B cell (primary cell): Measurements from ENCODE around the gene KRTAP10-2. TPM values are rescaled to one million over a fixed set of nuclear protein-coding genes. Genes with fewer than 3 reads are reported as not detected.

ENCODE experiments used
- ATAC-seq: fragments of 200-7000 bp; cut with Tn5 transposase; one replicate; pipeline ENCODE4 v1.10.0; 2021; ENCODE audit warnings: low read depth, mild to moderate bottlenecking, moderate number of reproducible peaks, moderate library complexity
- CTCF ChIA-PET: fragments of 350-600 bp; sonication (Branson Sonifier 250); formaldehyde crosslinking; loops from one replicate; lab custom pipeline; 2021; ENCODE audit warnings: antibody characterized with exemption, inconsistent platforms; lab: Charles Lee
- POLR2A ChIA-PET: fragments of 350-600 bp; sonication (Branson Sonifier 250); formaldehyde crosslinking; loops from one replicate; lab custom pipeline; 2021; ENCODE audit warnings: antibody characterized with exemption; lab: Charles Lee
- DNase-seq: peaks from one replicate; pipeline ENCODE4 v3.0.0; 2013
- H2AFZ ChIP-seq: 2 replicates; pipeline ENCODE4 v1.6.1; 2012; ENCODE audit warnings: mild to moderate bottlenecking, low read depth, low read length; ENCODE audit not compliant: insufficient read depth, poor library complexity, severe bottlenecking
- H3K27ac ChIP-seq, 2 donors: 1 replicate in 1 of 2; 2 replicates in 1 of 2; pipeline ENCODE4 v1.5.1; 2012 to 2013; ENCODE audit warnings: low read length in 2 of 2, mild to moderate bottlenecking in 2 of 2, moderate library complexity in 1 of 2
- H3K27me3 ChIP-seq, 4 experiments: fragments of 200-600 bp in 1 of 4; sonication (generic) in 1 of 4; replicated peaks in 1 of 4; 1 replicate in 2 of 4; 2 replicates in 2 of 4; pipeline versions ENCODE4 v1.6.1 to v1.7.0; 2013 to 2016; ENCODE audit warnings: low read length in 3 of 4, mild to moderate bottlenecking in 2 of 4, mixed read lengths in 1 of 4, moderate library complexity in 1 of 4; ENCODE audit not compliant: insufficient read depth in 4 of 4, control insufficient read depth in 3 of 4; ENCODE audit errors: control extremely low read depth in 1 of 4
- H3K36me3 ChIP-seq, 2 experiments: replicated peaks in 1 of 2; 1 replicate in 1 of 2; 2 replicates in 1 of 2; pipeline versions ENCODE4 v1.6.1 to v1.7.1; 2013; ENCODE audit warnings: low read length in 1 of 2; ENCODE audit not compliant: insufficient read depth in 2 of 2, control insufficient read depth in 1 of 2; ENCODE audit errors: control extremely low read depth in 1 of 2, extremely low read depth in 1 of 2
- H3K4me1 ChIP-seq, 2 donors: fragments of 200-600 bp in 1 of 2; sonication (generic) in 1 of 2; 1 replicate in 1 of 2; 2 replicates in 1 of 2; pipeline versions ENCODE4 v1.5.1 to v1.6.1; 2013 to 2017; ENCODE audit warnings: low read length in 2 of 2; ENCODE audit not compliant: control insufficient read depth in 2 of 2, insufficient read depth in 2 of 2
- H3K4me2 ChIP-seq: replicated peaks from 2 replicates; pipeline ENCODE3; 2012; ENCODE audit warnings: mild to moderate bottlenecking, low read depth, low read length; ENCODE audit not compliant: poor library complexity, severe bottlenecking
- H3K4me3 ChIP-seq, 5 experiments: fragments of 200-600 bp in 1 of 5; sonication (generic) in 1 of 5; 1 replicate in 3 of 5; 2 replicates in 2 of 5; pipeline versions ENCODE4 v1.5.1 to v1.7.0; 2011 to 2016; ENCODE audit warnings: low read length in 4 of 5, mild to moderate bottlenecking in 4 of 5, low read depth in 2 of 5, control low read depth in 1 of 5, moderate library complexity in 1 of 5; ENCODE audit not compliant: insufficient read depth in 1 of 5; ENCODE audit errors: control extremely low read depth in 1 of 5, extremely low read depth in 1 of 5
- H3K79me2 ChIP-seq: fragments of 200-600 bp; sonication (generic); one replicate; pipeline ENCODE4 v1.6.0; 2016; ENCODE audit warnings: low read length; ENCODE audit not compliant: control insufficient read depth, insufficient read depth
- H3K9ac ChIP-seq: fragments of 200-600 bp; sonication (generic); 2 replicates; pipeline ENCODE4 v1.6.1; 2017; ENCODE audit warnings: mild to moderate bottlenecking, low read length, moderate library complexity
- H3K9me3 ChIP-seq, 3 donors: one replicate each; pipeline versions ENCODE4 v1.6.1 to v1.7.1; 2013; ENCODE audit warnings: low read length in 2 of 3; ENCODE audit not compliant: control insufficient read depth in 2 of 3, insufficient read depth in 1 of 3; ENCODE audit errors: control extremely low read depth in 1 of 3
- H4K20me1 ChIP-seq: 2 replicates; pipeline ENCODE4 v1.6.0; 2012; ENCODE audit warnings: mild to moderate bottlenecking, low read length; ENCODE audit not compliant: insufficient read depth, control insufficient read depth, poor library complexity, severe bottlenecking
- H3K27ac Mint-ChIP-seq: one replicate; pipeline ENCODE4 v1.8.0; 2021; ENCODE audit warnings: mixed read lengths
- H3K27me3 Mint-ChIP-seq: one replicate; pipeline ENCODE4 v1.8.0; 2021; ENCODE audit warnings: mixed read lengths
- H3K4me1 Mint-ChIP-seq: one replicate; pipeline ENCODE4 v1.8.0; 2021; ENCODE audit warnings: mixed read lengths
- H3K4me3 Mint-ChIP-seq: one replicate; pipeline ENCODE4 v1.8.0; 2021; ENCODE audit warnings: mixed read lengths
- H3K9me3 Mint-ChIP-seq: one replicate; pipeline ENCODE4 v1.8.0; 2022; ENCODE audit warnings: mixed read lengths; ENCODE audit not compliant: insufficient read depth
- CTCF ChIP-seq: fragments of 200-600 bp; IDR thresholded peaks from one replicate; pipeline ENCODE4 v1.8.0; 2022; ENCODE audit warnings: antibody characterized with exemption, mild to moderate bottlenecking
- EZH2 ChIP-seq: IDR thresholded peaks from 2 replicates; pipeline ENCODE4 v1.6.1; 2012; ENCODE audit warnings: borderline replicate concordance, low read depth, mild to moderate bottlenecking, moderate library complexity, low read length; ENCODE audit not compliant: insufficient read depth, poor library complexity, severe bottlenecking
- WGBS: methylation state at CpG from one replicate; pipeline ENCODE4 v1.1.5; 2013; ENCODE audit warnings: missing lambda C conversion rate; ENCODE audit not compliant: insufficient coverage; 5-methylcytosine and 5-hydroxymethylcytosine counted together
- intact Hi-C: fragments of 100-400 bp; cut with micrococcal nuclease; formaldehyde crosslinking; loops from one replicate; pipeline ENCODE4 v1.10.0; 2022
- polyA plus RNA-seq: library from polyadenylated mRNA; depleted of rRNA; stranded (reverse); fragments of >200 nt; gene quantifications from 2 replicates; pipeline ENCODE4 v1.2.3, GENCODE V29; 2012
- total RNA-seq, 2 donors: library from RNA; stranded (reverse); fragments of 120-200 nt in 1 of 2; gene quantifications; 1 replicate in 1 of 2; 2 replicates in 1 of 2; pipeline versions ENCODE4 v1.2.3 to v1.2.4, GENCODE V29; 2013 to 2022

The KRTAP10-2 gene
- total and polyA plus RNA-seq, 2 donors (not counting 1 experiment from before 2014, with no cell fraction given), result not detected

- ATAC-seq (no peak), DNase-seq (no peak)
- H3K36me3 ChIP-seq, result no peaks in the 10 kb centered on the region
- H3K27ac Mint-ChIP-seq, result no peak overlapping the region
- peaks cover 0 to 18% (median 2%) of the 10 kb centered on the region in 3 donors for H3K9me3 ChIP-seq
- no peak overlapping the region for H2AFZ ChIP-seq
- H3K4me3 ChIP-seq, result no peak overlapping the region
- TF ChIP-seq CTCF (no peak), EZH2 (no peak)
- POLR2A ChIA-PET, result no interaction called here
- H4K20me1 ChIP-seq, result no peaks in the 10 kb centered on the region
- H3K9ac ChIP-seq, result no peak overlapping the region
- H3K27ac ChIP-seq, result no peak overlapping the region
- intact Hi-C loops, result loop anchor here (5.0 kb wide), 1 partner anchor 543 kb away; no protein-coding TSS in a partner anchor
- H3K4me1 Mint-ChIP-seq, result peaks cover 25% of the 10 kb centered on the region
- no peaks in the 10 kb centered on the region for H3K79me2 ChIP-seq
- H3K27me3 Mint-ChIP-seq, result peaks cover 23% of the 10 kb centered on the region
- H3K4me3 Mint-ChIP-seq, result no peak overlapping the region
- H3K27me3 ChIP-seq, result peaks cover 0 to 2% (median 0%) of the 10 kb centered on the region in 4 experiments
- 84% methylated on average over 27 of the region's 27 CpGs for WGBS
- H3K9me3 Mint-ChIP-seq, result peaks cover 2% of the 10 kb centered on the region
- CTCF ChIA-PET, result no interaction called here
- peaks cover 12 to 26% of the 10 kb centered on the region in 2 donors for H3K4me1 ChIP-seq
- H3K4me2 ChIP-seq, result no peak overlapping the region
Measured at GRCh38 chr21:44568667-44569556, 17.6 kb upstream of the KRTAP10-2 start.

GRCh38 chr21:44568261-44568660, 17.0 kb upstream of the KRTAP10-2 start:
- peaks cover 23% of the 10 kb centered on the region for H3K27me3 Mint-ChIP-seq
- Histone ChIP-seq H3K27ac (no peak overlapping the region), H3K27me3 (no peaks in the 10 kb centered on the region), H3K4me1 (peaks cover 12 to 26% of the 10 kb centered on the region in 2 donors), H3K4me3 (no peak overlapping the region), H4K20me1 (no peaks in the 10 kb centered on the region), H3K36me3 (no peaks in the 10 kb centered on the region), H3K79me2 (no peaks in the 10 kb centered on the region), H3K9ac (no peak overlapping the region), H2AFZ (no peak overlapping the region), H3K9me3 (peaks cover 0 to 18% (median 2%) of the 10 kb centered on the region in 3 donors), H3K4me2 (no peak overlapping the region)
- H3K4me3 Mint-ChIP-seq, result no peak overlapping the region
- no peak for DNase-seq
- ChIA-PET POLR2A (no interaction called here), CTCF (no interaction called here)
- intact Hi-C loops, result loop anchor here (5.0 kb wide), 1 partner anchor 544 kb away; no protein-coding TSS in a partner anchor
- no peak for TF ChIP-seq CTCF
- no peak for TF ChIP-seq EZH2
- peaks cover 25% of the 10 kb centered on the region for H3K4me1 Mint-ChIP-seq
- peaks cover 2% of the 10 kb centered on the region for H3K9me3 Mint-ChIP-seq
- WGBS, result 83% methylated on average over 12 of the region's 12 CpGs
- H3K27ac Mint-ChIP-seq, result no peak overlapping the region
- no peak for ATAC-seq
